Stromal cell of bone marrow (primary cell): ENCODE results near the gene LENG9.
"Not testable (repeated sequence)": the region's sequence is repeated elsewhere in the genome, so short reads cannot be mapped to it uniquely, and the experiment has no call there.

ENCODE experiments used
- DNase-seq: peaks from one replicate; pipeline ENCODE4 v3.0.0-alpha.2; 2012; ENCODE audit warnings: low read depth

LENG9 gene

DNA sequence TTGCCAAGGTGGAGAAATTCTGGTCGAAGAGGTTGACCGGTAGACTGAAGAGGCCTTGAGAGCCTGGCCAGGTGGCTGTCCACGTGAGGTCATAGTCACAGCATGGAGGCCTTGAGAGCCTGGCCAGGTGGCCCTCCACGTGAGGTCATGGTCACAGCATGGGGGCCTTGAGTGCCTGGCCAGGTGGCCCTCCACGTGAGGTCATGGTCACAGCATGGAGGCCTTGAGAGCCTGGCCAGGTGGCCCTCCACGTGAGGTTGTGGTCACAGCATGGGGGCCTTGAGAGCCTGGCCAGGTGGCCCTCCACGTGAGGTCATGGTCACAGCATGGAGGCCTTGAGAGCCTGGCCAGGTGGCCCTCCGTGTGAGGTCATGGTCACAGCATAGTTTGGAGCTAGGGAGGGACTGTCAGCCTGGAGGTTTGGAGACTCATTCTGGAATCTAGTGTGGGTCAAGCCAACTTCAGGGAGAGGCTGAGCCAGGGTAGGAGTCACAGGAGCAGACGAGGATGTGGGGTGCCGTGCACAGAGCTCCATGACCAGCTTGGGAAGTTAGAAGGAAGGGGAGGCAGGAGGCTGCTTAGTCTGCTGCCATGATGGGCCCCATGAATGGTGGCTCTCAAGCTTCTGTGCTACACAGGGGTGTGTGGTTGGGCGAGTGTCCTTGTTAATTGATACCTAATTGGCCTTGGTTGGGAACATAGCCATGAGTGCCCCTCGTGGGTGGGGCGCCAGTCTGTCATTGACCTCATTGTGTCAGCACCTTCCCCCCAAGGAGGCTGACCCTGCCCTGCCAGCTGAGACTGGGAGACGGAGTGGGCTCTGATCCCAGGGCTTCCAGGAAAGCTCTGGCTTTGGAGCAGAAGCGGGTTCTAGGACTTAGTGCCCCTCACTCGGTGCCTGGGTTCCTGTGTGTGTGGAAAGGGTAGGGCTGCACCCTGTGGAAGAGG, 4.0 kb downstream of the LENG9 start:
- no peak for DNase-seq

DNA sequence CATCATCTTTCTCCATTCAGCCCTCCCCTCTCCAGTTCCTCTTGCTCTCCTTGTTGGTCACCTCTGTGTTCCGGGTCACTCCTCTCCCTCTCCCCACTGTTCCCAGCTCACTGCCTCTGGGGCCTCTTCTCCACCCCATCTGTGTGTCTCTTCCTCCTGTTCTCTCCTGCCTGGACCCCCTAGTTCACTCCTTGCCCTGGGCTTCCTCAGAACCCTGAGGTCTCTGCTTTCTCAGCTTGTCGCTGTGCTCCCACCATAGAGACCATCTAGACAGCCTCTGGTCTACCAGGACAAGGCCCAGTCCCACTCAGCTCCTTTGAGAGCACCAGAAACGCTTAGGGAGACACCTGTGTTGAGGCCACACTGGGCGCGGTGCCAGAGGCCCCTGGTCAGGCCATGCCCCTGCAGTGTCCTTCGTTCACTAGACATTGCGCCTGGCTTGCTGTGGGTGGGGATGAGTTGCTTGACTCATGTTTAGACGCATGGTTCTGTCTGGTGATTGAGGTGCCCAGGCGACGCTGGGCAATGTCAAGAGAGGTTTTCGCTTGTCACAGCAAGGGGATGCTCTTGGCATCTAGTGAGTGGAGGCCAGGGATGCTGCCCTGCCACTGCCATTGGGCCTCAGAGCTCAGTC, 4.8 kb downstream of the LENG9 start:
- DNase-seq = no peak

DNA sequence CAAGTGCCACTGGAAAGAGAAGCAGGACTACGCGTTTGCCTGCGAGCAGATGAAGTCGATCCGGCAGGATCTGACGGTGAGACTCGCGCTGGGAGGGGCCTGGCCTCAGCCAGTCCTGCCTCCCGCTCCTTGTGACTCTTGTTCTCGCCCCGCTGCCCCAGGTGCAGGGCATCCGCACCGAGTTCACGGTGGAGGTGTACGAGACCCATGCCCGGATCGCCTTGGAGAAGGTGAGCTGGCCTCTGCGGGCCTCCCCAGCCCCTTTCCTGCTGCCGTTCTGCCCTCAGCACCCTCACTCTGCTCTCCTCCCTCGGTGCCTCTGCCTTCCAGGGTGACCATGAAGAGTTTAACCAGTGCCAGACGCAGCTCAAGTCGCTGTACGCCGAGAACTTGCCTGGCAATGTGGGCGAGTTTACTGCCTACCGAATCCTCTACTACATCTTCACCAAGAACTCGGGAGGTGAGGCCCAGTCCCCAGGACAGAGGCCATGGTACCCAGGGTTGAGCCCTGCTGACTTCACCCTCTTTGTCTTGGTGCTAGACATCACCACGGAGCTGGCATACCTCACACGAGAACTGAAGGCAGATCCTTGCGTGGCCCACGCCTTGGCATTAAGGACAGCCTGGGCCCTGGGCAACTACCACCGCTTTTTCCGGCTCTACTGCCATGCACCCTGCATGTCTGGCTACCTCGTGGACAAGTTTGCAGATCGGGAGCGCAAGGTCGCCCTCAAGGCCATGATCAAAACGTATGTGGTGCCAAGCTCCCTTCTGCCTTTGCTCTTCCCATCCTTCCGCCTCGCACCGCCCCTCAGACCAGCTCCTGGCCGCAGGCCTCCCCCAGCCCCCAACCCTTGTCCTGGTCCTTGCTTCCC, 5.6 kb downstream of the LENG9 start:
- no peak for DNase-seq

DNA sequence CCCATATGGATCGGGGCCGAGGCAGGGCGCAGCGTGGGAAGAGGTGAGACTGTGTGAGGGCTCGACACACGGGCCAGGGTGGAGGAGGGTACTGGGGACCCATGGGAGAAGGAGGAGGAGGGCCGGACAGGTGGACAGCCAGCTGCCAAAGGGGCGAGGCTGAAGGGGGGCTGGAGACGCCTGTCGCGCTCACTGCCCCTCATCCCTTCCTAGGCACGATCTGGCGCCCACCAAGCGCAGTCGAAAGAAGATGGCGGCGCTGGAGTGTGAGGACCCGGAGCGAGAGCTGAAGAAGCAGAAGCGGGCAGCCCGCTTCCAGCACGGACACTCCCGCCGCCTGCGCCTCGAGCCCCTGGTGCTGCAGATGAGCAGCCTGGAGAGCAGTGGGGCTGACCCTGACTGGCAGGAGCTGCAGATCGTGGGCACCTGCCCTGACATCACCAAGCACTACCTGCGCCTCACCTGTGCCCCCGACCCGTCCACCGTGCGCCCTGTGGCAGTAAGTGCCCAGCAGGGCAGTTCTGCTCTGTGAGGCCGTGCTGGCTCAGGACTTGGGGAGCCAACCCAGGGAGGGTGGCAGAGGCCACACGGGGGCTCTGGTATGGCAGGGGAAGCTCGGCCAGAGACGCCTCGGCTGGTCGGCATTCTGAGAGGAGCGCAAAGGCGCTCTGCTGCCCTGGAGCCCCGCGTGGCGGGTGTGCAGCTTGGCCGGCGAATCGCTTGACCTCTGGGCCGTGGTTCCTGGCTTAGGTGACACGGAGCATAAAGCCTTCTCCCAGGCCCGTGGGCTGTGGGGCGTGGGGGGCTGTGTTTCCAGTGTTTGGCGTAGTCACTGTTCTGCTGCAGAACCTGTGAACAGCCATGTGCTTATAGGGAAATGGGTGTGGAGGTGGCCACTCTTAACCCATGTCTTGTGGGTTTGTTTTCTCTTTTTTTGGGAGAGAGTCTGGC, 6.9 kb downstream of the LENG9 start:
- no peak for DNase-seq

DNA sequence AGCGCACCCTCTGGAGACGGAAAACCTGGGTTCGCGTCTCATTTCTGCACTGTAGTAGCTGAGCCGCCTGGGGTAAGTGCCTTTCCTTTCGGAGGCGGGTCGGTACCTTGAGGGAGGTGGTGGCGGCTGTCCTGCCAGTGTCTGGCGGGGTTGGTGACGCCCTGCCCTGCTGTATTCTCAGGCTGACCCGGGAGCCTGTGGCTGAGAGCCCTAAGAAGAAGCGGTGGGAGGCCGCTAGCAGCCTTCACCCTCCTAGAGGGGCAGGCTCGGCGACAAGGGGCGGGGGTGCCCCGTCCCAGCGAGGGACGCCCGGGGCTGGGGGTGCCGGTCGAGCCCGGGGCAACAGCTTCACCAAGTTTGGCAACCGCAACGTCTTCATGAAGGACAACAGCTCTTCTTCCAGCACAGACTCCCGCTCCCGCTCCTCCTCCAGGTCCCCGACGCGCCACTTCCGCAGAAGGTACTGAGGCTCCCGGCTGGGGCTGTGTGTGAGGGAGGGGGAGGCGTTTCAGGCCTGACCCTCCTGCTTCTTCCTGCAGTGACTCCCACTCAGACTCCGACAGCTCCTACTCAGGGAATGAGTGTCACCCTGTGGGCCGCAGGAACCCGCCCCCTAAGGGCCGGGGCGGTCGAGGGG, 7.7 kb downstream of the LENG9 start:
- DNase-seq = no peak

DNA sequence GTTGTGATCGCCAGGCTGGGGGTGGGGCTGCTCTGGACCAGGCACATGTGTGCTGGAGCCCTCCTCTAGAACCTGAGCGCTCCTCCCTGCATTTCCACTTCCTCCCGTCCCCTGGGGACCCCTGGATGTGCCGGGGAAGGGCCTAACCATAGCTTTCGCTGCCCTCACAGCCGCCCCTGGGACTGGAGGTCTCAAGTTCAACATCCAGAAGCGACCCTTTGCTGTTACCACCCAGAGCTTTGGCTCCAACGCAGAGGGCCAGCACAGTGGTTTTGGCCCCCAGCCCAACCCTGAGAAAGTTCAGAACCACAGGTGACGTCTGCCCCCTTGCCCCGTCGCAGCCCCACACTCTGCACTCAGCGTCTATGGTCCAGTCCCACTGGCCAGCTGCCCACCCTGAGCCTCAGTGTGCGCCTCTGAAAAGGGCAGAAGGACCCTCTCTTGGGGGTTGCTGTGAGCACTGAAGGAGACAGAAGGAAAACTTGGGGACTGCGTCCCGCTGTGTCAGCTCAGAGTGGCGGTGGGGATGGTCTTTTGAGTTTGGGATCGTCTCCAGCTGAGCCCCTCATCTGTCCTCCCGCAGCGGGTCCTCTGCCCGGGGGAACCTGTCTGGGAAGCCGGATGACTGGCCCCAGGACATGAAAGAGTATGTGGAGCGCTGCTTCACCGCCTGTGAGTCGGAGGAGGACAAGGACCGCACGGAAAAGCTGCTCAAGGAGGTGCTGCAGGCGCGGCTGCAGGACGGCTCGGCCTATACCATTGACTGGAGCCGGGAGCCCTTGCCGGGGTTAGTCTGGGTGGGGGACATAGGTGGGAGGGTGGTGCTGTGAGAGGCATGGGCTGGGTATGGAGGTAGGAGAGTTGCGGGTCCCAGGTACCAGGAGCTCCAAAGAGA, 8.6 kb downstream of the LENG9 start:
- no peak for DNase-seq

DNA sequence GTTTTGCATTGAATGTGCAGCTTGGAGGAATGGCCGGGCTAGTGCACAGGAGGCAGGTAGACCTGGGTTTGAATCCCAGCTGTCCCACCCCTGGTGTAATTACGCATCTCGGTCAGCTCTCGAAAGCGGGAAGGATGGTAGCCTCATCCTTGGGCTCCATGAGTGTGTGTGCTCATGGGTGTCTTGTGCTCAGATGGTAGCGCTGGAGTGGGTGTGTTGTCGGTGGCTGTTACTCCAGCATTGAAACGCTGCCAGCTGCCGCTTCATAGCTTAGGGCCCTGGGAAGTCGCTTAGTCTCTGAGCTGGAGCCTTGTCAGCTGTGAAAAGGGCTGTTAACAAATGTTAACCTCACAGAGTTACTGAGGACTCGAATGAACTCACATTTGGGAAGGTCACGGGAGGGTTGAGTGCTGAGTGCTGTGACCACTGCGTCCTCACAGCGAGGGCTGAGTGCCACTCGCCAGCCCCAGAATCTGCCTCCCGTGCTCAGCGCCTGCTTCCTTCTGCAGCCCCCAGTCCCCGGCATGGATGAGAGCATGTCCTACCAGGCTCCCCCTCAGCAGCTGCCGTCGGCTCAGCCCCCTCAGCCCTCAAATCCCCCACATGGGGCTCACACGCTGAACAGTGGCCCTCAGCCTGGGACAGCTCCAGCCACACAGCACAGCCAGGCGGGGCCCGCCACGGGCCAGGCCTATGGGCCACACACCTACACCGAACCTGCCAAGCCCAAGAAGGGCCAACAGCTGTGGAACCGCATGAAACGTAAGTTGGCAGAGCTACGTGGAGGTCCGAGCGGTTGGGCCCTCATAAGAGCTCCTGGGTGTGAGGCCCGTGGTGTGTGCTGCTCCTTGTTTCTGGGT, 9.4 kb downstream of the LENG9 start:
- DNase-seq = no peak

DNA sequence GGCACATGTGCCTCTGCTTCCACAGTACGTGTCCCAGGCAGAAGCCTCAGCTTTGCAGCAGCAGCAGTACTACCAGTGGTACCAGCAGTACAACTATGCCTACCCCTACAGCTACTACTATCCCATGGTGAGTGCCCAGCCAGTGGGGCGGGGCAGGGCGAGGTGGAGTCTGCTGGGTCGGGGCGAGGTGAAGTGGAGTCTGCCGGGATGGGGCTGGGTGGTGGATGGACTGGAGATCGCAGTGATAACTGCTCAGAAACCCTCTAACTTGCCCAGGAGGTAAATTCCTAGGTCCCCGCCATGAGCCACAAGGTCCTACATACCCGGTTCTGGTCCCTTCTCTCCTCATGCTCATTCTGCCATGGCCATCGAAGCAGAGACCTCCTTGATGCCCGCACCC, 11.0 kb downstream of the LENG9 start:
- DNase-seq = no peak

DNA sequence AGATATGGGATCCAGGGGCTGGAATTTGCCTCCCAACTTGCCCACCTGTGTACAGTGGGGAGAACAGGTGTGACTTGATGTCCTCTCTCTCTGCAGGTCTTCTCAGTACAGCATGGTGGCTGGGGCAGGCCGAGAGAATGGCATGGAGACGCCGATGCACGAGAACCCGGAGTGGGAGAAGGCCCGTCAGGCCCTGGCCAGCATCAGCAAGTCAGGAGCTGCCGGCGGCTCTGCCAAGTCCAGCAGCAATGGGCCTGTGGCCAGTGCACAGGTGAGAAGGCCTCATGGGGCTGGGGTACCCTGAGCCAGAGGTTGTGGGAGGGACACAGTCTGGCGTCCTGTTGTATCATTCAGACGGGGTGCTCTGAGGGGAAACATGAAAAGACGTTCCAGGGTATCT, 11.6 kb downstream of the LENG9 start:
- no peak for DNase-seq

DNA sequence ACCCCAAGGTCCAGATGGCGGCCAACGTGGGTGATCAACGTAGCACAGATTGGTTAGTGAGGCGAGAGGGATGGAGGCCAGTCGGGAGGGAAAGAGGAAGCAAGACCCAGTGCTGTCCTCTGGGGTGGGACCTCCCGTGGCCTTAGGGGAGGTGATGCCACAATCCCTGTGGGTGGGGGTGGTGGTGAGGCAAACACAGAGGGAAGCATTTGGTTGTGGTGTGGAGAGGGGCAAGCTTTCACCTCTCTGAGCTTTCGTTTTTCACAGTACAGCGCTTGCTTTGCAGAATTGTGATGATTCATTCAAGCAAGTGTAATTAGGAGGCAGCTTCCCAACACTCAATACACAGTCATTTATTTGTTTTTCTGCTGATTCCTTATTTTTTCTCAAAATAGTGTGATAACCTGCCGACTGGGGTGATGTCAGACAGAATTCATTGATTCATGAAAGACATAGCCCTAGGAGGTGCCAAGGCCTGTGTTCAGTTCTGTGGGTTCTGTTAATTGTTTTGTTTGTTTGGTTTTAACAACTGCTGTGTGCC, 12.2 kb downstream of the LENG9 start:
- no peak for DNase-seq

DNA sequence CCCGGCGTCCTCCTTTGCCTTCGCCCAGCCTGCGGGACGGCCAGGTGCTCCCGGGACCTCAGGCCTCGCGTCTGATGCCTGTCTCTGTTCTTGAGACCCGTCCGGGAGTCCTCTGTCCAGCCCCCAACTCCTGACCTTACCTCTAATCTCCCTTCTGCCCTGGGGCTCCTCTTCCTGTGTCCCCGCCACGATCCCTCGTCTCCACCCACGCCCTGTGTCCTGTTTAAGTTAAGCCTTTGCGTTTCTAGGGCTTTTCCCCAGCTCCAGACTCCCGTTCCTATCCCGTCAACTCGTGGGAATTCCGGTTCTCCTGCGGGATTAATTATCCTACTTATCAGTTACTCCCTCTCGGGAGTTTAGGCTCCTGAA, 13.9 kb downstream of the LENG9 start:
- DNase-seq = no peak

DNA sequence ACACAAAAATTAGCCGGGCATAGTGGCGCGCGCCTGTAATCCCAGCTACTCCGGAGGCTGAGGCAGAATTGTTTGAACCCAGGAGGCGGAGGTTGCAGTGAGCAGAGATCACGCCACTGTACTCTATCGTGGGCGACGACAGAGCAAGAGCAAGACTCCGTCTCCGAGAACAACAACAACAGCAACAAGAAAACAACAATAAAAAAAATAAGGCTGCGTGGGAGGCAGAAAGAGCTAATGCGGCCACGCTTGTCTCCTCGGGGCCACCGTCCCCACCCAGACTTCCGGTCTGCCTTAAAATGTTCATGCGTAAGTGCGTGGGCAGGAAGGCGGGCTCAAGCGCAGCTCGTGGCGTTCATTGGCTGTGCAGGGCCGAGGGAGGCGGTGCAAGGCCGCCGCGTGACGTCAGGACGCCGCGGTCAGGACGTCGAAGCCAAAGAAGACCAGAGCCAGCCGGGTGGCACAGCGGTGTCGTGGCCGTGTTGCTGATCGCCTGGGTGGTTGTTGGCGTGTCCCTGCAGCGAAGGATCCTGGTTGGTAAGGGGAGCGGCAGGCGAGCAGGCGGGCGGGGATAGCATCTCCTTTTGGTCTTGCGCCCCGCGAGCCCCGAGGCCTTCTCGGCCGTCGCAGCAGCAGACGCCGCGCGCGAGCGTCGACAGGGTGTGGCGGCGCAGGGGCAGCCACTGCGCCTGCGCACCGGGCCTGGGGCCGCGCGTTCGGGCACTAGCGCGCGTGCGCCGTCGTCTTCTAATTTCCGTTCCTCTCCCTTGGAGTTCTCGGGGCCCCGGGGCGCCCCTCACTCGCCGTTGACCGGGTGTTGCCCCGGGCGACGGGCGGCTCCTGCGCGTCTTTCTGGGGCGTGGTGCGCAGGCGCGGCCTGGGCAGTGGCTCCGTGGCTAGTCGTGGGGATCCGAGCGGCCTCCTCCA, 14.5 kb downstream of the LENG9 start, which contains the start of gene LENG8:
Gene LENG8 (plus strand): TSS at position 426 of the 927 bp plus-strand sequence. CDS start 2,146 bp downstream, outside the sequence.
- DNase-seq = peak; percentile 94

DNA sequence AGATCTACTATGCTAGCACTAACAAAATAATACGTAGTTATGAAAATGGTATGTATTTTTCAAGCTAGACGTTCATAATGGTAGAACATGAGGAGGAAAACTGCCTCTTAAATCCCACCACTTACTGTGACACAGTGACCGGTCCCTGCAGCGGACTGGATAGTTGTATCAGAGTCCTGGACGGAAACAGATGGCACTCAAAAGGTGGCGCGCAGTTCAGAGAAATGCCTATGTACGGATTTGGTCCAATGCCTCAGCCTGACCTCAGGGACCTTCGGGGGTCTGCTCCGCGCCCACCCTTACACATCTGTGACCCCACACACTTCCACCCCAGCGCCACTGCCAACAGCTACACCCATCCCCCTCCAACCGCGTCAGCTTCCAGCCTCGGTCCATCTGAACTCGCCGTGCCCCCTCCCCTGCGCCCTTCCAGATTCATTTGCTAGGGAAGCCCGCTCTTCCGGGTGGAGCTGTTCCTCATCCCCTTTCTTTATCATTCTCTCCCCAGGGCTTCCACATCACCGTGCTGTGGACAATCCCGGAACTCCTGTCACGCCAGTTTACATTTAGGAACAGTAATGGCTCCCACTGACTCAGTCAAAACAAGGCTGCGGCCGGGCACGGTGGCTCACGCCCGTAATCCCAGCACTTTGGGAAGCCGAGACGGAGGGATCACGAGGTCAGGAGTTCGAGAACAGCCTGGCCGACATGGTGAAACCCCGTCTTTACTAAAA, 15.4 kb downstream of the LENG9 start:
- no peak for DNase-seq

DNA sequence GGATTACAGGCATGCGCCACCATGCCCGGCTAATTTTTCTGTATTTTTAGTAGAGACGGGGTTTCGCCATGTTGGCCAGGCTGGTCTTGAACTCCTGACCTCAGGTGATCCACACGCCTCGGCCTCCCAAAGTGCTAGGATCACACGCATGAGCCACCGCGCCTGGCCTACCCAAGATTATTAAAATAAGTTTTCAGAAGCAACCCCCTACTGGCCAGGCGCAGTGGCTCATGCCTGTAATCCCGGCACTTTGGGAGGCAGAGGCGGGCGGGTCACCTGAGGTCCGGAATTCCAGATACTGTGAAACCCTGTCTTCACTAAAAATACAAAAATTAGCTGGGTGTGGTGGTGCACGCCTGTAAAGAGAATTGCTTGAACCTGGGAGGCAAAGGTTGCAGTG, 17.2 kb downstream of the LENG9 start:
- DNase-seq = not testable (repeated sequence)

DNA sequence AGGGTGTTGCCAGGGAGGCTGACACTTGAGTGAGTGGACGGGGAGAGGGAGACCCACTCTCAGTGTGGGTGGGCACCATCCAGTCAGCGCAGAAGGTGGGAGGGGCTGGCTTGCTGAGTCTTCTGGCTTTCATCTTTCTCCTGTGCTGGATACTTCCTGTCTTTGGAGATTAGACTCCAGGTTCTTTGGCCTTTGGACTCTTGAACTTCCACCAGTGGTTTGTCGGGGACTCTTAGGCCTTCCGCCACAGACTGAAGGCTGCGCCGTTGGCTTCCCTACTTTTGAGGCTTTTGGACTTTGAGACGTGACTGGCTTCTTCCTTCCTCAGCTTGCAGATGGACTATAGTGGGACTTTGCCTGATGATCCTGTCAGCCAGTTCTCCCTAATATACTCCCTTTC, 18.8 kb downstream of the LENG9 start:
- no peak for DNase-seq

DNA sequence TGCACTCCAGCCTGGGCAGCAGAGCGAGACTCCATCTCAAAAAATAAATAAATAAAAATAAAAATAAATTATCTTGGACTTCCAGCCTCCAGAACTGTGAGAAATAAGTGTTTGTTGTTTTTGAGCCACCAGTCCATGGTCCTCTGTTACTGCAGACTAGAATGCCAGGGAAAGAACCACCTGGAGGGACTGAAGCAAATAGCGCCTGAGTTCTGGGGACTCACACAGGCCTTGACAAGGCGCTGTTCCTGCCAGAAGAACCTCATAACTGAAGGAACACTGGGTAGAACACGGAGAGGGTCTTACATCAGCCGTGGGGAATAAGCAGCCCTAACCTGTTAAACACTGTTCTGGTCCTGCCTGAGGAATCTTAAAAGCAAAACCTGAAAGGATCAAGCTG, 22.9 kb downstream of the LENG9 start:
- DNase-seq = no peak
